ENCODE data around the gene BAX. TPM values are rescaled to one million over a fixed set of nuclear protein-coding genes. Genes with fewer than 3 reads are reported as not detected.

The BAX gene
- total RNA-seq, 2 donors from 2014 or later, result 15.3 to 22.7 TPM

- no peak overlapping the region for H3K4me3 ChIP-seq
- DNase-seq, result no peak
- H3K4me1 ChIP-seq, result no peaks in the 10 kb centered on the region
- H3K9me3 ChIP-seq, result no peaks in the 10 kb centered on the region
- H3K36me3 ChIP-seq (replicated peaks in 1 of 2; ENCODE audit: insufficient read depth in 1 of 2, low read depth in 2 of 2), result peaks cover 13 to 19% of the 10 kb centered on the region in 2 donors
- no peak for ATAC-seq
- intact Hi-C loops (cut with DNase I), result no loop called here
- H3K27ac ChIP-seq, result no peak overlapping the region
- TF ChIP-seq CTCF (IDR thresholded peaks at IDR 0.05) (no peak), POLR2A (IDR thresholded peaks at IDR 0.05) (no peak)
- 71 to 95% methylated on average over 1 to 2 of the region's 2 CpGs for WGBS, 2 donors
- H3K27me3 ChIP-seq, result no peaks in the 10 kb centered on the region
Observed at GRCh38 chr19:48910803-48911202, 43.9 kb upstream of the BAX start.

- Histone ChIP-seq H3K36me3 (replicated peaks in 1 of 2; ENCODE audit: insufficient read depth in 1 of 2, low read depth in 2 of 2) (peaks cover 13 to 20% of the 10 kb centered on the region in 2 donors), H3K27me3 (no peaks in the 10 kb centered on the region), H3K9me3 (no peaks in the 10 kb centered on the region), H3K27ac (no peak overlapping the region), H3K4me3 (no peak overlapping the region), H3K4me1 (no peaks in the 10 kb centered on the region)
- no peak for TF ChIP-seq POLR2A (IDR thresholded peaks at IDR 0.05)
- TF ChIP-seq CTCF (IDR thresholded peaks at IDR 0.05), result no peak
- no peak for DNase-seq
- intact Hi-C loops (cut with DNase I), result no loop called here
- no peak for ATAC-seq
- 95 to 98% methylated on average over 8 to 9 of the region's 9 CpGs for WGBS, 2 donors
Observed at GRCh38 chr19:48913114-48913889, 41.4 kb upstream of the BAX start.

GRCh38 chr19:48914181-48914580 lies 40.5 kb upstream of the BAX start:
- ATAC-seq (no peak), DNase-seq (no peak)
- TF ChIP-seq POLR2A (IDR thresholded peaks at IDR 0.05) (no peak), CTCF (IDR thresholded peaks at IDR 0.05) (no peak)
- WGBS, 2 donors, result 88 to 94% methylated on average over 4 to 8 of the region's 8 CpGs
- H3K36me3 ChIP-seq (replicated peaks in 1 of 2; ENCODE audit: insufficient read depth in 1 of 2, low read depth in 2 of 2), result peaks cover 13 to 21% of the 10 kb centered on the region in 2 donors
- intact Hi-C loops (cut with DNase I), result no loop called here
- no peak overlapping the region for H3K4me3 ChIP-seq
- H3K9me3 ChIP-seq, result no peaks in the 10 kb centered on the region
- H3K27me3 ChIP-seq, result no peaks in the 10 kb centered on the region
- H3K27ac ChIP-seq, result no peak overlapping the region
- no peaks in the 10 kb centered on the region for H3K4me1 ChIP-seq

GRCh38 chr19:48915757-48916156 lies 38.9 kb upstream of the BAX start:
- H3K9me3 ChIP-seq, result no peaks in the 10 kb centered on the region
- WGBS, 2 donors, result 82 to 90% methylated on average over 8 of the region's 8 CpGs
- peaks cover 13 to 23% of the 10 kb centered on the region in 2 donors for H3K36me3 ChIP-seq (replicated peaks in 1 of 2; ENCODE audit: insufficient read depth in 1 of 2, low read depth in 2 of 2)
- H3K27ac ChIP-seq, result no peak overlapping the region
- H3K4me1 ChIP-seq, result no peaks in the 10 kb centered on the region
- no peaks in the 10 kb centered on the region for H3K27me3 ChIP-seq
- DNase-seq (no peak), ATAC-seq (no peak)
- H3K4me3 ChIP-seq, result no peak overlapping the region
- no peak for TF ChIP-seq POLR2A (IDR thresholded peaks at IDR 0.05)
- TF ChIP-seq CTCF (IDR thresholded peaks at IDR 0.05), result no peak
- intact Hi-C loops (cut with DNase I), result no loop called here

GRCh38 chr19:48918071-48918470 lies 36.6 kb upstream of the BAX start:
- intact Hi-C loops (cut with DNase I), result no loop called here
- peaks cover 16 to 22% of the 10 kb centered on the region in 2 donors for H3K36me3 ChIP-seq (replicated peaks in 1 of 2; ENCODE audit: insufficient read depth in 1 of 2, low read depth in 2 of 2)
- no peaks in the 10 kb centered on the region for H3K27me3 ChIP-seq
- 77 to 97% methylated on average over 5 to 6 of the region's 6 CpGs for WGBS, 2 donors
- no peaks in the 10 kb centered on the region for H3K9me3 ChIP-seq
- TF ChIP-seq POLR2A (IDR thresholded peaks at IDR 0.05) (no peak), CTCF (IDR thresholded peaks at IDR 0.05) (no peak)
- no peak for ATAC-seq
- no peaks in the 10 kb centered on the region for H3K4me1 ChIP-seq
- no peak overlapping the region for H3K27ac ChIP-seq
- H3K4me3 ChIP-seq, result no peak overlapping the region
- no peak for DNase-seq

Measured in body of pancreas (tissue), 4 donors.